K562 (cell line): ENCODE results near the gene ABCA10. TPM values are rescaled to one million over a fixed set of nuclear protein-coding genes. Genes with fewer than 3 reads are reported as not detected.

ENCODE experiments used
- ATAC-seq: fragments of 200-7000 bp; cut with Tn5 transposase; 3 replicates; pipeline ENCODE4 v1.9.1; 2020; ENCODE audit warnings: moderate library complexity
- BruUV-seq: library from RNA; stranded (reverse); fragments of 400-500 nt; replicated peaks from 2 replicates; lab custom pipeline; 2021; lab: Mats Ljungman, UMichigan
- CTCF ChIA-PET: fragments of 300-600 bp; formaldehyde crosslinking; extraction: SDS; loops from one replicate; lab custom pipeline; 2021; ENCODE audit warnings: low intra/inter-chr PET ratio; lab: Yijun Ruan, JAX
- POLR2A ChIA-PET: fragments of 300-600, 350-650 bp; sonication (Branson Sonifier 250); formaldehyde crosslinking; extraction: SDS; loops from one replicate; lab custom pipeline; 2021; ENCODE audit warnings: antibody characterized with exemption, inconsistent platforms; lab: Yijun Ruan, JAX
- DNase-seq, 4 experiments: peaks; one replicate each; pipeline versions ENCODE4 v3.0.0 to v3.0.0-alpha.2; 2011 to 2018; ENCODE audit warnings: low spot score in 3 of 4, mixed read lengths in 3 of 4; ENCODE audit errors: extremely low read depth in 1 of 4
- FAIRE-seq: peaks from 2 replicates; lab custom pipeline; 2011; peaks lifted over from hg19 to GRCh38; lab: Jason Lieb, UNC
- H2AFZ ChIP-seq: 2 replicates; pipeline ENCODE4 v1.6.0; 2011; ENCODE audit warnings: low read depth, low read length, control low read depth, inconsistent platforms
- H3K27ac ChIP-seq: fragments of 200-600 bp; 3 replicates; pipeline ENCODE4 v1.8.0; 2011; ENCODE audit warnings: low read depth, mild to moderate bottlenecking, control low read depth, inconsistent platforms, low read length, moderate library complexity, mixed read lengths; ENCODE audit errors: extremely low read depth
- H3K27me3 ChIP-seq, 2 experiments: fragments of 300-600 bp in 1 of 2; 2 replicates in 1 of 2; 3 replicates in 1 of 2; pipeline versions ENCODE4 v1.6.0 to v1.8.0; 2011; ENCODE audit warnings: inconsistent platforms in 2 of 2, low read length in 2 of 2, mild to moderate bottlenecking in 1 of 2, mixed read lengths in 1 of 2, moderate library complexity in 1 of 2; ENCODE audit not compliant: control insufficient read depth in 2 of 2, insufficient read depth in 2 of 2
- H3K36me3 ChIP-seq: fragments of 300-600 bp; 3 replicates; pipeline ENCODE4 v1.8.0; 2011; ENCODE audit warnings: mild to moderate bottlenecking, low read length, inconsistent platforms; ENCODE audit not compliant: control insufficient read depth, insufficient read depth
- H3K4me1 ChIP-seq, 2 experiments: fragments of 200-600 bp in 1 of 2; replicated peaks in 1 of 2; 2 replicates in 1 of 2; 3 replicates in 1 of 2; pipeline versions ENCODE4 v1.5.1 to v1.8.0; 2011; ENCODE audit warnings: inconsistent platforms in 2 of 2, low read length in 2 of 2, mild to moderate bottlenecking in 1 of 2, mixed read lengths in 1 of 2, moderate library complexity in 1 of 2; ENCODE audit not compliant: control insufficient read depth in 2 of 2, insufficient read depth in 2 of 2
- H3K4me2 ChIP-seq: 2 replicates; pipeline ENCODE4 v1.6.1; 2011; ENCODE audit warnings: low read length, control low read depth, inconsistent platforms, mixed read lengths; ENCODE audit not compliant: insufficient read depth
- H3K4me3 ChIP-seq: fragments of 200-600 bp; sonication (generic), shearing (Covaris generic); 2 replicates; pipeline ENCODE4 v1.5.1; 2016; ENCODE audit warnings: control low read depth, inconsistent platforms
- H3K79me2 ChIP-seq: fragments of 200-600 bp; 3 replicates; pipeline ENCODE4 v1.8.0; 2011; ENCODE audit warnings: low read length, inconsistent platforms; ENCODE audit not compliant: control insufficient read depth, insufficient read depth
- H3K9ac ChIP-seq, 2 experiments: 2 replicates each; pipeline versions ENCODE4 v1.6.0 to v1.6.1; 2011; ENCODE audit warnings: low read depth in 2 of 2, low read length in 2 of 2, control low read depth in 1 of 2, inconsistent platforms in 1 of 2, mild to moderate bottlenecking in 1 of 2, mixed read lengths in 1 of 2; ENCODE audit not compliant: insufficient read depth in 1 of 2
- H3K9me1 ChIP-seq: one replicate; pipeline ENCODE4 v1.6.0; 2011; ENCODE audit warnings: inconsistent platforms, mild to moderate bottlenecking, low read length, moderate library complexity; ENCODE audit not compliant: control insufficient read depth, insufficient read depth
- H3K9me3 ChIP-seq: replicated peaks from 2 replicates; pipeline ENCODE4 v1.5.1; 2011; ENCODE audit warnings: low read depth, low read length, inconsistent platforms; ENCODE audit not compliant: control insufficient read depth, insufficient read depth
- H4K20me1 ChIP-seq: replicated peaks from 2 replicates; pipeline ENCODE4 v1.6.1; 2011; ENCODE audit warnings: low read length, inconsistent platforms, mixed read lengths; ENCODE audit not compliant: control insufficient read depth, insufficient read depth
- CEBPB ChIP-seq: fragments of 450-650 bp; IDR thresholded peaks from 2 replicates; pipeline ENCODE4 v1.6.1; 2016; ENCODE audit warnings: missing genetic modification characterization, missing compliant biosample characterization
- DPF2 ChIP-seq: fragments of 450-650 bp; IDR thresholded peaks from 2 replicates; pipeline ENCODE4 v1.6.1; 2016
- HNRNPK ChIP-seq: fragments of 200-400 bp; formaldehyde crosslinking; IDR thresholded peaks from one replicate; pipeline ENCODE4 v1.6.1; 2018; ENCODE audit warnings: mild to moderate bottlenecking, low read depth, low read length; ENCODE audit not compliant: poor library complexity, severe bottlenecking
- NONO ChIP-seq, 2 experiments: fragments of 200-400 bp in 1 of 2; fragments of 450-650 bp in 1 of 2; formaldehyde crosslinking in 1 of 2; IDR thresholded peaks; 2 replicates each; pipeline ENCODE4 v1.6.1; 2017; ENCODE audit warnings: low read depth in 2 of 2, mild to moderate bottlenecking in 2 of 2, moderate library complexity in 2 of 2, low read length in 1 of 2
- POLR2G ChIP-seq: fragments of 200-400 bp; formaldehyde crosslinking; IDR thresholded peaks from 2 replicates; pipeline ENCODE4 v1.6.1; 2017; ENCODE audit warnings: low read depth, mild to moderate bottlenecking, antibody characterized with exemption, low read length, moderate library complexity
- PRPF4 ChIP-seq: fragments of 200-400 bp; formaldehyde crosslinking; IDR thresholded peaks from one replicate; pipeline ENCODE4 v1.6.1; 2017; ENCODE audit warnings: low read length, low read depth, mild to moderate bottlenecking; ENCODE audit not compliant: insufficient read depth, poor library complexity, severe bottlenecking
- RB1 ChIP-seq: fragments of 450-650 bp; IDR thresholded peaks from 2 replicates; pipeline ENCODE4 v1.6.1; 2017; ENCODE audit warnings: low read depth, mild to moderate bottlenecking
- SMARCB1 ChIP-seq: IDR thresholded peaks from 2 replicates; pipeline ENCODE4 v1.6.1; 2011; ENCODE audit warnings: improper control_type of control experiment, low read depth; ENCODE audit not compliant: insufficient read length
- ZNF24 ChIP-seq: fragments of 450-650 bp; IDR thresholded peaks from 2 replicates; pipeline ENCODE4 v1.6.1; 2016
- WGBS: fragments of 100-300 bp; shearing (Covaris generic); methylation state at CpG from one replicate; pipeline ENCODE4 v1.1.6; 2016; ENCODE audit warnings: low coverage, mixed read lengths; ENCODE audit not compliant: insufficient coverage; ENCODE audit errors: missing lambda C conversion rate; 5-methylcytosine and 5-hydroxymethylcytosine counted together
- in situ Hi-C: fragments of 300-500 bp; cut with MboI; formaldehyde crosslinking; loops from 4 replicates; pipeline ENCODE4 v1.15.0; 2018; ENCODE audit warnings: inconsistent platforms, mixed read lengths
- intact Hi-C: fragments of 100-400 bp; cut with micrococcal nuclease; formaldehyde crosslinking; loops from 2 replicates; pipeline ENCODE4 v1.14.2; 2022
- polyA plus RNA-seq, 8 experiments: library from polyadenylated mRNA; depleted of rRNA in 4 of 8; stranded (reverse) in 5 of 8; unstranded in 3 of 8; fragments of >200 nt; fragmentation: Nextera tagmentation in 2 of 8; fragmentation: Illumina TruSeq in 1 of 8; extraction: Ambion mirVana in 2 of 8; extraction: Trizol in 1 of 8; gene quantifications; 2 replicates each; pipeline versions ENCODE4 v1.2.1 to v1.2.3, GENCODE V29; 2011 to 2014; ENCODE audit warnings: inconsistent platforms in 1 of 8, missing spikeins in 1 of 8
- total RNA-seq, 7 experiments: library from RNA; depleted of rRNA in 6 of 7; stranded (reverse); fragments of >200 nt in 6 of 7; fragmentation: Illumina TruSeq in 2 of 7; extraction: Trizol in 2 of 7; gene quantifications; 2 replicates each; pipeline versions ENCODE4 v1.2.1 to v1.2.3, GENCODE V29; 2011 to 2021; ENCODE audit warnings: low replicate concordance in 1 of 7
- TF ChIP-seq, protein P1 (sequence below): fragments of 450-650 bp; IDR thresholded peaks from 2 replicates; pipeline ENCODE4 v1.6.1; 2016; ENCODE audit warnings: low read depth, mild to moderate bottlenecking, moderate library complexity
- TF ChIP-seq, protein P2 (sequence below): fragments of 450-650 bp; IDR thresholded peaks from 2 replicates; pipeline ENCODE4 v1.6.1; 2017; ENCODE audit warnings: antibody characterized with exemption, mild to moderate bottlenecking

The ABCA10 gene
- total and polyA plus RNA-seq, 9 of the 15 experiments (the other 6 are each of a cell fraction or from before 2014, with no cell fraction given), result 0.04 to 0.45 (median 0.15) TPM; not detected in 1

GRCh38 chr17:69150333-69150732, 78.3 kb downstream of the ABCA10 start:
- DNase-seq (no peak), ATAC-seq (no peak), FAIRE-seq (no peak)
- H3K4me3 ChIP-seq, result no peak overlapping the region
- no peaks in the 10 kb centered on the region for H4K20me1 ChIP-seq
- no TSS peak for BruUV-seq
- 40% methylated on average over 1 of the region's 1 CpG for WGBS
- ChIA-PET CTCF (no interaction called here), POLR2A (interaction anchor here (0.9 kb wide), 1 partner anchor 9 kb away, joined by 3 read pairs; the partner anchor contains the start of gene ABCA6)
- no peaks in the 10 kb centered on the region for H3K79me2 ChIP-seq
- no peaks in the 10 kb centered on the region for H3K9me1 ChIP-seq
- no peaks in the 10 kb centered on the region for H3K9me3 ChIP-seq
- in situ Hi-C loops, result no loop called here
- TF ChIP-seq CEBPB (tag) (peak; percentile 12; the same call in 1 of the 2 replicates), ZNF24 (no peak), HNRNPK (no peak), PRPF4 (no peak)
- H3K9ac ChIP-seq, result no peak overlapping the region
- intact Hi-C loops, result no loop called here
- H3K4me1 ChIP-seq, result no peaks in the 10 kb centered on the region
- no peaks in the 10 kb centered on the region for H3K27me3 ChIP-seq
- no peak overlapping the region for H3K4me2 ChIP-seq
- H3K27ac ChIP-seq, result no peak overlapping the region
- no peaks in the 10 kb centered on the region for H3K36me3 ChIP-seq
- peak overlapping the region; percentile 61; the same call in 1 of the 2 replicates for H2AFZ ChIP-seq

- ATAC-seq (no peak), FAIRE-seq (no peak), DNase-seq (no peak)
- Histone ChIP-seq H3K9ac (no peak overlapping the region), H3K27ac (no peak overlapping the region), H3K4me3 (no peak overlapping the region), H4K20me1 (no peaks in the 10 kb centered on the region), H3K9me3 (no peaks in the 10 kb centered on the region), H3K9me1 (no peaks in the 10 kb centered on the region), H3K4me1 (no peaks in the 10 kb centered on the region; a peak in 1 of 5 replicates), H3K36me3 (no peaks in the 10 kb centered on the region), H3K4me2 (no peak overlapping the region), H3K79me2 (no peaks in the 10 kb centered on the region), H3K27me3 (no peaks in the 10 kb centered on the region), H2AFZ (peak overlapping the region; percentile 34; the same call in 1 of the 2 replicates)
- 73% methylated on average over 2 of the region's 2 CpGs for WGBS
- ChIA-PET POLR2A (no interaction called here), CTCF (no interaction called here)
- in situ Hi-C loops (no loop called here), intact Hi-C loops (no loop called here)
- BruUV-seq, result no TSS peak
- no peak for TF ChIP-seq RB1
- TF ChIP-seq SMARCB1, result no peak
- TF ChIP-seq NONO (IDR thresholded peaks at IDR 0.05; ENCODE audit: low read depth in 2 of 2, low read length in 1 of 2), result no peak
- TF ChIP-seq DPF2, result no peak
- TF ChIP-seq, protein P1, sequence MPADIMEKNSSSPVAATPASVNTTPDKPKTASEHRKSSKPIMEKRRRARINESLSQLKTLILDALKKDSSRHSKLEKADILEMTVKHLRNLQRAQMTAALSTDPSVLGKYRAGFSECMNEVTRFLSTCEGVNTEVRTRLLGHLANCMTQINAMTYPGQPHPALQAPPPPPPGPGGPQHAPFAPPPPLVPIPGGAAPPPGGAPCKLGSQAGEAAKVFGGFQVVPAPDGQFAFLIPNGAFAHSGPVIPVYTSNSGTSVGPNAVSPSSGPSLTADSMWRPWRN, result no peak
- TF ChIP-seq, protein P2, sequence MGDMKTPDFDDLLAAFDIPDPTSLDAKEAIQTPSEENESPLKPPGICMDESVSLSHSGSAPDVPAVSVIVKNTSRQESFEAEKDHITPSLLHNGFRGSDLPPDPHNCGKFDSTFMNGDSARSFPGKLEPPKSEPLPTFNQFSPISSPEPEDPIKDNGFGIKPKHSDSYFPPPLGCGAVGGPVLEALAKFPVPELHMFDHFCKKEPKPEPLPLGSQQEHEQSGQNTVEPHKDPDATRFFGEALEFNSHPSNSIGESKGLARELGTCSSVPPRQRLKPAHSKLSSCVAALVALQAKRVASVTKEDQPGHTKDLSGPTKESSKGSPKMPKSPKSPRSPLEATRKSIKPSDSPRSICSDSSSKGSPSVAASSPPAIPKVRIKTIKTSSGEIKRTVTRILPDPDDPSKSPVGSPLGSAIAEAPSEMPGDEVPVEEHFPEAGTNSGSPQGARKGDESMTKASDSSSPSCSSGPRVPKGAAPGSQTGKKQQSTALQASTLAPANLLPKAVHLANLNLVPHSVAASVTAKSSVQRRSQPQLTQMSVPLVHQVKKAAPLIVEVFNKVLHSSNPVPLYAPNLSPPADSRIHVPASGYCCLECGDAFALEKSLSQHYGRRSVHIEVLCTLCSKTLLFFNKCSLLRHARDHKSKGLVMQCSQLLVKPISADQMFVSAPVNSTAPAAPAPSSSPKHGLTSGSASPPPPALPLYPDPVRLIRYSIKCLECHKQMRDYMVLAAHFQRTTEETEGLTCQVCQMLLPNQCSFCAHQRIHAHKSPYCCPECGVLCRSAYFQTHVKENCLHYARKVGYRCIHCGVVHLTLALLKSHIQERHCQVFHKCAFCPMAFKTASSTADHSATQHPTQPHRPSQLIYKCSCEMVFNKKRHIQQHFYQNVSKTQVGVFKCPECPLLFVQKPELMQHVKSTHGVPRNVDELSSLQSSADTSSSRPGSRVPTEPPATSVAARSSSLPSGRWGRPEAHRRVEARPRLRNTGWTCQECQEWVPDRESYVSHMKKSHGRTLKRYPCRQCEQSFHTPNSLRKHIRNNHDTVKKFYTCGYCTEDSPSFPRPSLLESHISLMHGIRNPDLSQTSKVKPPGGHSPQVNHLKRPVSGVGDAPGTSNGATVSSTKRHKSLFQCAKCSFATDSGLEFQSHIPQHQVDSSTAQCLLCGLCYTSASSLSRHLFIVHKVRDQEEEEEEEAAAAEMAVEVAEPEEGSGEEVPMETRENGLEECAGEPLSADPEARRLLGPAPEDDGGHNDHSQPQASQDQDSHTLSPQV, result no peak
- no peak for TF ChIP-seq POLR2G
Measured at GRCh38 chr17:69147460-69147859, 81.2 kb downstream of the ABCA10 start.
